MM.1S (cell line): ENCODE results near the gene CFAP57.

Experiments
- DNase-seq: peaks from one replicate; pipeline ENCODE4 v3.0.0-alpha.2; 2015
- H2AFZ ChIP-seq: fragments of 300-600 bp; sonication (generic); 2 replicates; pipeline ENCODE4 v1.6.0; 2016; ENCODE audit warnings: antibody characterized with exemption, low read length
- H3F3A ChIP-seq: fragments of 300-600 bp; sonication (generic); 2 replicates; pipeline ENCODE4 v1.6.1; 2016; ENCODE audit warnings: mild to moderate bottlenecking, antibody characterized with exemption, low read length, moderate library complexity, mixed read lengths; ENCODE audit not compliant: insufficient read depth
- H3K27ac ChIP-seq: fragments of 300-600 bp; sonication (generic); 2 replicates; pipeline ENCODE4 v1.5.1; 2016; ENCODE audit warnings: mild to moderate bottlenecking, low read length
- H3K27me3 ChIP-seq: fragments of 300-600 bp; sonication (generic); replicated peaks from 2 replicates; pipeline ENCODE4 v1.6.0; 2016; ENCODE audit warnings: low read length; ENCODE audit not compliant: insufficient read depth
- H3K36me3 ChIP-seq: fragments of 300-600 bp; sonication (generic); replicated peaks from 2 replicates; pipeline ENCODE4 v1.6.1; 2016; ENCODE audit warnings: mild to moderate bottlenecking, low read length, mixed read lengths; ENCODE audit not compliant: insufficient read depth
- H3K4me1 ChIP-seq: fragments of 300-600 bp; sonication (generic); 2 replicates; pipeline ENCODE4 v1.6.1; 2016; ENCODE audit warnings: low read length, mixed read lengths
- H3K4me2 ChIP-seq: fragments of 300-600 bp; sonication (generic); 2 replicates; pipeline ENCODE4 v1.6.0; 2016; ENCODE audit warnings: low read depth, low read length
- H3K4me3 ChIP-seq: fragments of 300-600 bp; sonication (generic); 2 replicates; pipeline ENCODE4 v1.5.1; 2016; ENCODE audit warnings: low read length, mixed read lengths
- H3K79me2 ChIP-seq: fragments of 300-600 bp; sonication (generic); 2 replicates; pipeline ENCODE4 v1.6.1; 2016; ENCODE audit warnings: mixed run types, low read length, mixed read lengths
- H3K9ac ChIP-seq: fragments of 300-600 bp; sonication (generic); 2 replicates; pipeline ENCODE4 v1.6.1; 2016; ENCODE audit warnings: low read length, mixed read lengths
- H3K9me2 ChIP-seq: fragments of 300-600 bp; sonication (generic); replicated peaks from 2 replicates; pipeline ENCODE4 v1.6.1; 2016; ENCODE audit warnings: mild to moderate bottlenecking, low read length, mixed read lengths; ENCODE audit not compliant: insufficient read depth
- H3K9me3 ChIP-seq: fragments of 300-600 bp; sonication (generic); replicated peaks from 2 replicates; pipeline ENCODE4 v1.6.1; 2016; ENCODE audit warnings: mild to moderate bottlenecking, low read length, mixed read lengths; ENCODE audit not compliant: insufficient read depth
- H4K20me1 ChIP-seq: fragments of 300-600 bp; sonication (generic); 2 replicates; pipeline ENCODE4 v1.6.1; 2016; ENCODE audit warnings: mild to moderate bottlenecking, low read length, moderate library complexity, mixed read lengths; ENCODE audit not compliant: insufficient read depth
- CTCF ChIP-seq: fragments of 300-600 bp; sonication (generic); IDR thresholded peaks from 2 replicates; pipeline ENCODE4 v1.5.1; 2016; ENCODE audit warnings: antibody characterized with exemption, low read length, mixed read lengths
- EZH2 ChIP-seq: fragments of 300-600 bp; sonication (generic); optimal IDR thresholded peaks from 2 replicates; pipeline ENCODE3; 2017; ENCODE audit warnings: low read depth, mild to moderate bottlenecking, antibody characterized with exemption, low read length, mixed read lengths
- EZH2phosphoT487 ChIP-seq: fragments of 300-600 bp; sonication (generic); IDR thresholded peaks from 2 replicates; pipeline ENCODE4 v1.6.1; 2018; ENCODE audit warnings: antibody characterized with exemption, low read length

Gene CFAP57

DNA sequence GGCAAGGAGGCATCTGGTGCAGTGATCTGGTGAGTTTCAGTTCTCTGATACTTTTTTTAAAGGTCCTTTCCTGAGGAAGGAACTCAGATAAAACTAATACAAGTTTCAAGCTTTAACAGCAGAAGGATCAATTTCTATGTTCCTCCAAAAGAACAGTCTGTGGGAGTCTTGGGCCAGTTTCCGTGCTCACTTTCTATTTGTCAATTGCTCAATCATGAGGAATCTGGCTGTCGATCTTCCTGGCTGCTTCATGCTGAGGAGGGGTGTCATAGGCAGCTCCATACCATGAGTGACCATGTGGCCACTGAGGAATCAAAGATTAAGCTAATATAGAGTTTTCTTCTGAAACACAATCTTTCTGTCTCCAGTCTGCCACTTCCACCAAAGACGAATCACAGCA, 86.2 kb downstream of the CFAP57 start:
- Histone ChIP-seq H3K9me2 (no peaks in the 10 kb centered on the region), H3F3A (no peaks in the 10 kb centered on the region), H3K79me2 (no peaks in the 10 kb centered on the region), H3K36me3 (no peaks in the 10 kb centered on the region), H3K4me3 (no peak overlapping the region), H3K27ac (no peak overlapping the region), H3K9me3 (no peaks in the 10 kb centered on the region), H3K4me1 (no peaks in the 10 kb centered on the region), H4K20me1 (no peaks in the 10 kb centered on the region), H3K9ac (no peak overlapping the region), H3K27me3 (no peaks in the 10 kb centered on the region), H3K4me2 (no peak overlapping the region), H2AFZ (no peak overlapping the region)
- DNase-seq: no peak
- TF ChIP-seq EZH2phosphoT487 (no peak), CTCF (no peak)

GRCh38 chr1:43265431-43265830, 93.3 kb downstream of the CFAP57 start:
- H3K9me3 ChIP-seq: no peaks in the 10 kb centered on the region
- H3K27ac ChIP-seq: no peak overlapping the region
- H3K27me3 ChIP-seq: no peaks in the 10 kb centered on the region
- H3K4me1 ChIP-seq: no peaks in the 10 kb centered on the region
- no peak overlapping the region for H3K9ac ChIP-seq
- no peak overlapping the region for H3K4me2 ChIP-seq
- H3F3A ChIP-seq: no peaks in the 10 kb centered on the region
- TF ChIP-seq CTCF (no peak), EZH2 (no peak), EZH2phosphoT487 (no peak)
- no peaks in the 10 kb centered on the region for H3K9me2 ChIP-seq
- H3K4me3 ChIP-seq: no peak overlapping the region
- no peaks in the 10 kb centered on the region for H4K20me1 ChIP-seq
- H2AFZ ChIP-seq: no peak overlapping the region
- H3K36me3 ChIP-seq: no peaks in the 10 kb centered on the region
- H3K79me2 ChIP-seq: no peaks in the 10 kb centered on the region
- DNase-seq: no peak

DNA sequence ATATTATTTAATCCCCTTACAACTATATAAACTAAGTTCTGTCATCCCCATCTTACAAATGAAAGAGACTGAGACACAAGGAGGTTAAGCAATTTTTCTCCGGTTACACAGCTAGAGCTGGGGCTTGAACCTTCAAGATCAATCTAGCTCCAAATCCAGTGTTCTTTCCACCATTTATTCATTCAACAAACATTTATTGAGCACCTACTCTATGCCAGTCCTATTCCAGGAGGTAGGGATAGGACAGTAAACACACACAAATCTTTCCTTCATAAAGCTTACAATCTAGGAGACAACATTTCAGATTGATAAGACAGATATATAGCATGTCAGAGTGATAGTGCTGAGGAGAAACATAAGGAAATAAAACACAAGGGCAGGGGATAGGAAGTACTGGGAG, 94.8 kb downstream of the CFAP57 start:
- no peak overlapping the region for H3K4me2 ChIP-seq
- H2AFZ ChIP-seq: no peak overlapping the region
- no peaks in the 10 kb centered on the region for H3K9me3 ChIP-seq
- H3K79me2 ChIP-seq: no peaks in the 10 kb centered on the region
- no peaks in the 10 kb centered on the region for H3K27me3 ChIP-seq
- no peaks in the 10 kb centered on the region for H3K9me2 ChIP-seq
- no peaks in the 10 kb centered on the region for H3F3A ChIP-seq
- H3K9ac ChIP-seq: no peak overlapping the region
- H3K4me1 ChIP-seq: no peaks in the 10 kb centered on the region
- no peaks in the 10 kb centered on the region for H4K20me1 ChIP-seq
- no peak overlapping the region for H3K4me3 ChIP-seq
- no peak overlapping the region for H3K27ac ChIP-seq
- no peaks in the 10 kb centered on the region for H3K36me3 ChIP-seq
- no peak for DNase-seq
- TF ChIP-seq CTCF (no peak), EZH2phosphoT487 (no peak), EZH2 (no peak)
